ENCODE results near the gene ZNF608.

Gene ZNF608

GRCh38 chr5:124745007-124745927, 1.2 kb downstream of the ZNF608 start:
- H3K27ac ChIP-seq, result no peak overlapping the region
- no peak for TF ChIP-seq ZFX (IDR thresholded peaks at IDR 0.05)
- no peak for TF ChIP-seq CTCF (conservative IDR thresholded peaks at IDR 0.05)

GRCh38 chr5:124744170-124744971, 2.1 kb downstream of the ZNF608 start:
- no peak overlapping the region for H3K27ac ChIP-seq
- TF ChIP-seq ZFX (IDR thresholded peaks at IDR 0.05), result no peak
- no peak for TF ChIP-seq CTCF (conservative IDR thresholded peaks at IDR 0.05)

DNA sequence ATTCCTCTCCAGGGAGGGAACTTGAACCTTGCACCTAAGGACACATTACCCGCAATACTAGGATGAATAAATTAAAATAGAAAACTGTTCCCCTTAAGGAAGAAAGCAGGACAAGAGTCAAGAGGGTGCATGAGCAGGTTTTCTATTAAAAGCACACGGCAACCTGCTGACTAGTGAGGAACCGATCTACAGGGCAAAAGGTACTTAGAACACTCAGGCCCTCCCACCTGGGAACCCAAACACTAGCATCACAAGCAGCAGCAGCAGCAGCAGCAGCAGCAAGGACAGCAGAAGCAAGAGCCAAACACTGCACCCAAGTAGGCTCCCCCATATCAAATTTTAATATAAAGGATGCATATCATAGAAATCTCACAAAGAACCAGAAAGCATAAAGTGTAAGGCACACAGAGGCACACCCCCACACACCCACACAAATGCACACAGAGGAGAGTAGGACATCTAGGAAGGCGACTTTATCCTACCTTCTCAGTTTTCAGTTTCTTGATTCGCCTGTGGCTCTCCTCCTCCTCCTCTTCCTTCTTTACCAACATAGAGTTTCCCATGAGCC, 2.8 kb downstream of the ZNF608 start:
- H3K27ac ChIP-seq, result no peak overlapping the region

GRCh38 chr5:124742983-124743601, 3.3 kb downstream of the ZNF608 start:
- no peak overlapping the region for H3K27ac ChIP-seq
- TF ChIP-seq CTCF (conservative IDR thresholded peaks at IDR 0.05) (no peak), ZFX (IDR thresholded peaks at IDR 0.05) (no peak)

More for the DNA sequence above, 2.8 kb downstream of the ZNF608 start:
- TF ChIP-seq CTCF (conservative IDR thresholded peaks at IDR 0.05) (no peak), ZFX (IDR thresholded peaks at IDR 0.05) (no peak)

- TF ChIP-seq CTCF (conservative IDR thresholded peaks at IDR 0.05) (no peak), ZFX (IDR thresholded peaks at IDR 0.05) (no peak)
- H3K27ac ChIP-seq, result no peak overlapping the region
These were observed 3.9 kb downstream of the ZNF608 start for GRCh38 chr5:124742521-124742920.

- TF ChIP-seq CTCF (conservative IDR thresholded peaks at IDR 0.05) (no peak), ZFX (IDR thresholded peaks at IDR 0.05) (no peak)
- H3K27ac ChIP-seq, result no peak overlapping the region
These were observed 4.5 kb downstream of the ZNF608 start for GRCh38 chr5:124741711-124742496.

All from C4-2B (cell line).